Stomach (tissue), 4 donors: Measurements from ENCODE around the gene ADRB1.

Experiments
- EP300 ChIP-seq: sonication (generic); formaldehyde crosslinking; IDR thresholded peaks from one replicate; pipeline ENCODE4 v1.6.1; 2017; ENCODE audit warnings: antibody characterized with exemption
- POLR2A ChIP-seq, 4 donors: fragments of 450-650 bp; IDR thresholded peaks; one replicate each; pipeline ENCODE4 v1.6.1; 2016; ENCODE audit warnings: antibody characterized with exemption in 4 of 4, control low read depth in 2 of 4, mild to moderate bottlenecking in 1 of 4, moderate library complexity in 1 of 4
- POLR2AphosphoS5 ChIP-seq, 3 donors: sonication (generic); formaldehyde crosslinking; IDR thresholded peaks; one replicate each; pipeline ENCODE4 v1.6.1; 2016; ENCODE audit warnings: antibody characterized with exemption in 3 of 3
- TF ChIP-seq, protein P1 (sequence below), 7 experiments: fragments of 450-650 bp in 4 of 7; fragments of 200-600 bp in 3 of 7; sonication (generic) in 3 of 7; IDR thresholded peaks; one replicate each; pipeline ENCODE4 v1.5.1; 2016 to 2019; ENCODE audit warnings: antibody characterized with exemption in 7 of 7, control low read depth in 2 of 7, mild to moderate bottlenecking in 1 of 7

DNA sequence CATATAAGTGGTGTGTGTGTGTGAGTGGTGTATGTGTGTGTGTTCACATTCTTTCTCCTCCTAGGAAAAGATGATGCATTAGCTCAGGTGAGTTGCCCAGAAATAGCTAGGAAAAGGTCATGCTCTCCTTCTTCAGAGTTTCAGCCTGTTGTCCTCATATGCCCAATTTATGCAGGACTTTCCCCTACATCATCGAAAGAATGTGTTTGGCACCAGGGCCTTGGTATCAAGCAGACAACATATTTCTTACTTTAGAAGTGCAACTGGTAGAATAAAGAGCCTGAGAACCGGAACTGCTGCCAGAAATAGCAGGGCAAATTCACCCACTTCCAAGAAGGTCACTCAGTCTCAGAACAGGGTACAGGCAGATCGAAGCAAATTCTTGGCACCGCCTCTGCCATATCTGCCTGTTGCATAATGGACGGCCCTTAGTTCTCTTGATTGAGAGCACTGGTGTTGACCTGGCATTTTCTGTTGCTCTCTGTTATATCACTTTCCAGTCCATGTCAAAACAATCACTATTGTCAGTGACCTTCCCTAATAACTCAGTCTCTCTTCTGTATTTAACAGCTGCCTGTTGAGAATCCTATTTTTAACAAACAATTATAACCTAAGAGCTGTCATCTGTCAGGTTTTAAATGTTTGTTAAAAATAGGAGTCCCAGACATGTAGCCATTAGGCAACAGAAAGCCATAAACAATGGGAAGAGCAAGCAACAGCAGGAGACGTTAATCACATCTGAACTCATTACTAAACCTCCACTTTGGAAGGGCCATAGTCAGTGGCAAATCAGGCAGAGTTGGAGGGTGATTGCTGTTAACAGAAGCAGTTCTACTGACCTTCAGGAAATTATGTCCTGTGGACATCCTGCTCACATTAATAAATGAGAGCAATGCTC lies 20.7 kb downstream of the ADRB1 start:
- TF ChIP-seq, protein P1, sequence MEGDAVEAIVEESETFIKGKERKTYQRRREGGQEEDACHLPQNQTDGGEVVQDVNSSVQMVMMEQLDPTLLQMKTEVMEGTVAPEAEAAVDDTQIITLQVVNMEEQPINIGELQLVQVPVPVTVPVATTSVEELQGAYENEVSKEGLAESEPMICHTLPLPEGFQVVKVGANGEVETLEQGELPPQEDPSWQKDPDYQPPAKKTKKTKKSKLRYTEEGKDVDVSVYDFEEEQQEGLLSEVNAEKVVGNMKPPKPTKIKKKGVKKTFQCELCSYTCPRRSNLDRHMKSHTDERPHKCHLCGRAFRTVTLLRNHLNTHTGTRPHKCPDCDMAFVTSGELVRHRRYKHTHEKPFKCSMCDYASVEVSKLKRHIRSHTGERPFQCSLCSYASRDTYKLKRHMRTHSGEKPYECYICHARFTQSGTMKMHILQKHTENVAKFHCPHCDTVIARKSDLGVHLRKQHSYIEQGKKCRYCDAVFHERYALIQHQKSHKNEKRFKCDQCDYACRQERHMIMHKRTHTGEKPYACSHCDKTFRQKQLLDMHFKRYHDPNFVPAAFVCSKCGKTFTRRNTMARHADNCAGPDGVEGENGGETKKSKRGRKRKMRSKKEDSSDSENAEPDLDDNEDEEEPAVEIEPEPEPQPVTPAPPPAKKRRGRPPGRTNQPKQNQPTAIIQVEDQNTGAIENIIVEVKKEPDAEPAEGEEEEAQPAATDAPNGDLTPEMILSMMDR (IDR thresholded peaks at IDR 0.05): no peak
- TF ChIP-seq EP300 (no peak), POLR2A (IDR thresholded peaks at IDR 0.05) (no peak), POLR2AphosphoS5 (IDR thresholded peaks at IDR 0.05) (peak in 1 of 3 donors; percentile 32)
